GM06990 (cell line): Measurements from ENCODE around the gene UBE2K.
"Not testable (repeated sequence)": the region's sequence is repeated elsewhere in the genome, so short reads cannot be mapped to it uniquely, and the experiment has no call there.

Experiments used
- DNase-seq: peaks from one replicate; pipeline ENCODE4 v3.0.0-alpha.2; 2011; ENCODE audit not compliant: insufficient read length; ENCODE audit errors: extremely low read depth
- H3K27me3 ChIP-seq: replicated peaks from 2 replicates; pipeline ENCODE4 v1.6.0; 2011; ENCODE audit warnings: low read length; ENCODE audit not compliant: control insufficient read depth, insufficient read depth
- H3K36me3 ChIP-seq: 2 replicates; pipeline ENCODE4 v1.5.1; 2011; ENCODE audit warnings: low read length; ENCODE audit not compliant: control insufficient read depth, insufficient read depth
- H3K4me3 ChIP-seq: replicated peaks from 2 replicates; pipeline ENCODE4 v1.5.1; 2011; ENCODE audit warnings: low read depth, mild to moderate bottlenecking, control low read depth, low read length
- CTCF ChIP-seq: IDR thresholded peaks from 2 replicates; pipeline ENCODE4 v1.5.1; 2011; ENCODE audit warnings: low read length, control low read depth, mild to moderate bottlenecking, inconsistent platforms; ENCODE audit not compliant: insufficient read depth, poor library complexity, severe bottlenecking

The UBE2K gene

GRCh38 chr4:39761005-39761667 is 63.2 kb downstream of the UBE2K start:
- TF ChIP-seq CTCF, result no peak
- Histone ChIP-seq H3K4me3 (no peak overlapping the region), H3K27me3 (no peaks in the 10 kb centered on the region), H3K36me3 (peaks cover 6% of the 10 kb centered on the region)
- DNase-seq, result no peak

- peaks cover 6% of the 10 kb centered on the region for H3K36me3 ChIP-seq
- TF ChIP-seq CTCF, result no peak
- H3K27me3 ChIP-seq, result no peaks in the 10 kb centered on the region
Observed at GRCh38 chr4:39763714-39764572, 66.0 kb downstream of the UBE2K start.

GRCh38 chr4:39770005-39770404 is 72.1 kb downstream of the UBE2K start:
- peaks cover 12% of the 10 kb centered on the region for H3K36me3 ChIP-seq
- DNase-seq, result no peak
- no peak for TF ChIP-seq CTCF
- H3K27me3 ChIP-seq, result no peaks in the 10 kb centered on the region
- no peak overlapping the region for H3K4me3 ChIP-seq

More at GRCh38 chr4:39763714-39764572, 66.0 kb downstream of the UBE2K start:
- peak; percentile 33 for DNase-seq
- no peak overlapping the region for H3K4me3 ChIP-seq

GRCh38 chr4:39770471-39770870 is 72.5 kb downstream of the UBE2K start:
- H3K27me3 ChIP-seq, result no peaks in the 10 kb centered on the region
- DNase-seq, result no peak
- peaks cover 12% of the 10 kb centered on the region for H3K36me3 ChIP-seq
- TF ChIP-seq CTCF, result no peak
- H3K4me3 ChIP-seq, result no peak overlapping the region

- TF ChIP-seq CTCF, result no peak
- Histone ChIP-seq H3K36me3 (peaks cover 12% of the 10 kb centered on the region), H3K27me3 (no peaks in the 10 kb centered on the region), H3K4me3 (no peak overlapping the region)
- peak; percentile 15 for DNase-seq
Observed at GRCh38 chr4:39770969-39771724, 73.2 kb downstream of the UBE2K start.

GRCh38 chr4:39781988-39782387 is 84.1 kb downstream of the UBE2K start:
- H3K27me3 ChIP-seq, H3K4me3 ChIP-seq, H3K36me3 ChIP-seq, DNase-seq: not testable (repeated sequence)
